Measurements from ENCODE around the gene TEAD1. TPM values are rescaled to one million over a fixed set of nuclear protein-coding genes. Genes with fewer than 3 reads are reported as not detected.

The TEAD1 gene
- total and polyA plus RNA-seq, 2 experiments from 2014 or later: 24.5 to 103 TPM

- peaks cover 71% of the 10 kb centered on the region for H3K4me1 ChIP-seq (ENCODE audit: insufficient read depth)
- no peaks in the 10 kb centered on the region for H3K27me3 ChIP-seq (ENCODE audit: insufficient read depth)
- DNase-seq (ENCODE audit: low spot score): peak; percentile 95
- peak overlapping the region; percentile 71 for H3K4me2 ChIP-seq
- peaks cover 88% of the 10 kb centered on the region for H3K79me2 ChIP-seq (replicated peaks; ENCODE audit: insufficient read depth)
- Mint-ChIP-seq H3K27me3 (ENCODE audit: insufficient read depth, low read depth, poor library complexity) (peaks cover 5% of the 10 kb centered on the region), H3K4me1 (peaks cover 89% of the 10 kb centered on the region), H3K36me3 (ENCODE audit: low read depth) (peaks cover 3% of the 10 kb centered on the region; the same call in 1 of the 3 replicates), H3K4me3 (peak overlapping the region; percentile 61), H3K27ac (peak overlapping the region; percentile 97), H3K9me3 (no peaks in the 10 kb centered on the region)
- peak overlapping the region; percentile 35 for H3K4me3 ChIP-seq
- peak; percentile 48; the same call in 1 of the 2 replicates for TF ChIP-seq ZNF462 (CRISPR knock-in tag; IDR thresholded peaks at IDR 0.05)
- peak; percentile 47; the same call in 1 of the 2 replicates for TF ChIP-seq POLR2AphosphoS5 (IDR thresholded peaks at IDR 0.05; ENCODE audit: low read depth)
- no peak for TF ChIP-seq NANOG (IDR thresholded peaks at IDR 0.05; ENCODE audit: borderline replicate concordance)
- TF ChIP-seq REST (IDR thresholded peaks at IDR 0.05; ENCODE audit: unreplicated experiment): no peak
- no peak for TF ChIP-seq EZH2 (IDR thresholded peaks at IDR 0.05; ENCODE audit: low read depth, unreplicated experiment)
- no peak for TF ChIP-seq EZH2phosphoT487 (IDR thresholded peaks at IDR 0.05; ENCODE audit: unreplicated experiment)
- TF ChIP-seq CTCF (conservative IDR thresholded peaks at IDR 0.05; ENCODE audit: low read depth in 2 of 2): no peak
- TF ChIP-seq ETS1 (IDR thresholded peaks at IDR 0.05): no peak
- no peak; the same call in 1 of the 2 replicates for TF ChIP-seq ZNF114 (CRISPR knock-in tag; IDR thresholded peaks at IDR 0.05)
- TF ChIP-seq JUNB (IDR thresholded peaks at IDR 0.05; ENCODE audit: unreplicated experiment): no peak
- peak; percentile 90 for ATAC-seq
- peak overlapping the region; percentile 85 for H3K27ac ChIP-seq (ENCODE audit: low read depth)
- H3F3A ChIP-seq (replicated peaks; ENCODE audit: low read depth): 0 out of 2 replicates have a peak, but pooled peaks cover 4% of the 10 kb centered on the region
- no peak overlapping the region for H2AFZ ChIP-seq
- H3K36me3 ChIP-seq (ENCODE audit: insufficient read depth): no peaks in the 10 kb centered on the region
- H4K20me1 ChIP-seq (replicated peaks; ENCODE audit: insufficient read depth): peaks cover 34% of the 10 kb centered on the region
- H3K9me2 ChIP-seq (ENCODE audit: insufficient read depth): no peaks in the 10 kb centered on the region
Observed at GRCh38 chr11:12724301-12725054, 50.3 kb downstream of the TEAD1 start.
